Muscle of arm (tissue), 12 donors: Measurements from ENCODE around the gene GALNT5. TPM values are rescaled to one million over a fixed set of nuclear protein-coding genes. Genes with fewer than 3 reads are reported as not detected.

ENCODE experiments used
- DNase-seq: peaks from one replicate; pipeline ENCODE4 v3.0.0-alpha.2; 2013
- polyA plus RNA-seq, 12 donors: library from polyadenylated mRNA; unstranded; fragments of 120-200 nt; gene quantifications; one replicate each; pipeline ENCODE4 v1.2.1, GENCODE V29; 2013; ENCODE audit not compliant: insufficient read length in 12 of 12

GALNT5 gene
- polyA plus RNA-seq, 12 donors, result 1.4 to 8.7 (median 3.5) TPM; not detected in 1

DNA sequence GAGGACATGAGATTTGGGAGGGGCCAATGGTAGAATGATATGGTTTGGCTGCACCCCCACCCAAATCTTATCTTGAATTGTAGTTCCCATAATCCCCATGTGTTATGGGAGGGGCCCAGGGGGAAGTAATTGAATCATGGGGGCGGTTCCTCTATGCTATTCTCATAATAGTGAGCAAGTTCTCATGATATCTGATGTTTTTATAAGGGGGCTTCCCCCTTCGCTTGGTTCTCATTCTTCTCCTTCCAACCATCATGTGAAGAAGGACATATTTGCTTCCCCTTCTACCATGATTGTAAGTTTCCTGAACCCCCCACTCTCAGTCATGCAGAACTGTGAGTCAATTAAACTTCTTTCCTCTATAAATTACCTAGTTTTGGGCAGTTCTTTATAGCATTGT, 105.1 kb downstream of the GALNT5 start:
- DNase-seq, result no peak

GRCh38 chr2:157363612-157364101, 106.2 kb downstream of the GALNT5 start:
- DNase-seq, result no peak

Other genes starting within 250 kb of the GALNT5 start
- gene ERMN, start 68.1 kb downstream of the GALNT5 start, polyA plus RNA-seq, result under 1 TPM in 3 of 12 donors, not detected in 9; 0.25 to 0.76 (median 0.32) TPM
- gene CYTIP, start 186.4 kb downstream of the GALNT5 start, polyA plus RNA-seq, result 1 to 10 TPM in 3 of 12 donors, under 1 TPM in 7, not detected in 2; 0.17 to 4.4 (median 0.63) TPM